SU-DHL-6 (cell line): ENCODE results near the gene PTGIS.

Experiments
- H2AFZ ChIP-seq: fragments of 200-600 bp; sonication (generic); 2 replicates; pipeline ENCODE4 v1.6.1; 2014; ENCODE audit warnings: low read depth, mild to moderate bottlenecking, moderate library complexity, mixed read lengths, antibody characterized with exemption, low read length; ENCODE audit not compliant: severe bottlenecking
- H3F3A ChIP-seq: fragments of 200-600 bp; shearing (Covaris generic); 2 replicates; pipeline ENCODE4 v1.6.0; 2016; ENCODE audit warnings: antibody characterized with exemption, mild to moderate bottlenecking; ENCODE audit not compliant: insufficient read depth
- H3K27ac ChIP-seq: fragments of 200-600 bp; sonication (generic); 2 replicates; pipeline ENCODE4 v1.5.1; 2016; ENCODE audit warnings: low read depth, mild to moderate bottlenecking, low read length, moderate library complexity, mixed read lengths
- H3K27me3 ChIP-seq: fragments of 200-600 bp; sonication (generic), shearing (Covaris generic); 2 replicates; pipeline ENCODE4 v1.6.0; 2014; ENCODE audit warnings: mild to moderate bottlenecking, low read length
- H3K36me3 ChIP-seq: fragments of 200-600 bp; sonication (generic); 2 replicates; pipeline ENCODE4 v1.6.1; 2014; ENCODE audit warnings: mild to moderate bottlenecking, low read length, mixed read lengths
- H3K4me2 ChIP-seq: fragments of 300-600, 200-600 bp; shearing (Covaris generic), sonication (generic); 2 replicates; pipeline ENCODE4 v1.6.0; 2014; ENCODE audit warnings: low read length, low read depth, mild to moderate bottlenecking; ENCODE audit not compliant: poor library complexity, severe bottlenecking
- H3K4me3 ChIP-seq: fragments of 200-600 bp; sonication (generic); 2 replicates; pipeline ENCODE4 v1.5.1; 2014; ENCODE audit warnings: antibody characterized with exemption, low read length, mild to moderate bottlenecking, mixed read lengths; ENCODE audit not compliant: insufficient read depth, poor library complexity, severe bottlenecking
- H3K79me2 ChIP-seq: fragments of 200-600 bp; sonication (generic); 2 replicates; pipeline ENCODE4 v1.6.1; 2014; ENCODE audit warnings: mild to moderate bottlenecking, low read length, moderate library complexity; ENCODE audit not compliant: insufficient read depth
- H3K9ac ChIP-seq: fragments of 200-600 bp; sonication (generic); 2 replicates; pipeline ENCODE4 v1.7.0; 2014; ENCODE audit warnings: mild to moderate bottlenecking, low read length
- H3K9me2 ChIP-seq: fragments of 200-600 bp; sonication (generic); replicated peaks from 2 replicates; pipeline ENCODE4 v1.6.1; 2014; ENCODE audit warnings: low read length; ENCODE audit not compliant: insufficient read depth
- H3K9me3 ChIP-seq: fragments of 200-600 bp; sonication (generic); 2 replicates; pipeline ENCODE4 v1.6.1; 2014; ENCODE audit warnings: low read length, mixed read lengths; ENCODE audit not compliant: insufficient read depth
- H4K20me1 ChIP-seq: fragments of 200-600 bp; sonication (generic); 2 replicates; pipeline ENCODE4 v1.6.1; 2014; ENCODE audit warnings: low read depth, mild to moderate bottlenecking, antibody characterized with exemption, low read length, moderate library complexity, mixed read lengths
- EZH2phosphoT487 ChIP-seq: fragments of 200-600 bp; sonication (generic), shearing (Covaris generic); conservative IDR thresholded peaks from 2 replicates; pipeline ENCODE4 v1.6.1; 2018; ENCODE audit warnings: mild to moderate bottlenecking, antibody characterized with exemption, low read length, moderate library complexity, mixed read lengths
- TF ChIP-seq, protein P1 (sequence below): fragments of 200-600 bp; sonication (generic); IDR thresholded peaks from one replicate; pipeline ENCODE4 v1.5.1; 2017; ENCODE audit warnings: antibody characterized with exemption, mild to moderate bottlenecking, low read length, moderate library complexity; ENCODE audit not compliant: insufficient read depth, poor library complexity, severe bottlenecking

The PTGIS gene

DNA sequence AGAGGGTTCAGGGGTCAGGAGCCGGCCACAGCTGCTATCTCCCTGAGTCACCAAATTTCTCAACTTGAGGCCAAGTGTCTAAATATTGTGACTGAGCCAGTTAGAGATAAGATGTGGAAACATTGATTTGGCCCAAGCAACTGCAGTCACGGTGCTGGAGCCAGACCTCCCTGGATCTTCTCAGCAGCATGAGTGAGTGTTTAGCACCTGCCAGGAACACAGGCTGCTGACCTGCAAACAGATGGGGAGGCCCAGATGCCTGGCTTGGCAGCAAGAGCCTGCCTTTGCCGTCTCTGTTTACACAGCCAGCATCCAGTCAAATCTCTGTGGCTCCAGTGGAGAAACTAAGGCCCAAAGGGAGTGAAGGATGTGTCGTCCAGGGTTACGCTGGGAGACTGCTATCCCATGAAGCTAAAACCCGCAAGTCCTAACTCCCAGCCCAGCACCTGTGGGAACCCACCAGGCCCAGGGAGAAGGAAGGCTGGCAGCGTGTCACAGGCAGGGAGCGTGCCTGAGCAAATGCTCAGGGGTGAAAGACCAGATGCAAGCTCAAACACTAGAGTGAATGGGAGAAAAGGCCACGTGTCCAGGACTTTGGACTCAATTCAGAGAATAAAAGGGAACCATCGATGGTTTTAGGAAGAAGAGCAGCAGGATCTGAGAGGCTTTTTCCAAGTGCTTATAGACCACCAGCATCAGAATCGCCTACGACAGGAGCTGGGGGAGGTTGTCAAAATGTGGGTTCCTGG, 15.9 kb upstream of the PTGIS start:
- H3K9me3 ChIP-seq: no peaks in the 10 kb centered on the region
- H3K4me3 ChIP-seq: no peak overlapping the region
- H3K27ac ChIP-seq: no peak overlapping the region
- no peaks in the 10 kb centered on the region for H3K36me3 ChIP-seq
- H3K4me2 ChIP-seq: no peak overlapping the region
- no peak overlapping the region for H3K9ac ChIP-seq
- H3K79me2 ChIP-seq: no peaks in the 10 kb centered on the region
- no peaks in the 10 kb centered on the region for H4K20me1 ChIP-seq
- TF ChIP-seq EZH2phosphoT487: no peak
- TF ChIP-seq, protein P1, sequence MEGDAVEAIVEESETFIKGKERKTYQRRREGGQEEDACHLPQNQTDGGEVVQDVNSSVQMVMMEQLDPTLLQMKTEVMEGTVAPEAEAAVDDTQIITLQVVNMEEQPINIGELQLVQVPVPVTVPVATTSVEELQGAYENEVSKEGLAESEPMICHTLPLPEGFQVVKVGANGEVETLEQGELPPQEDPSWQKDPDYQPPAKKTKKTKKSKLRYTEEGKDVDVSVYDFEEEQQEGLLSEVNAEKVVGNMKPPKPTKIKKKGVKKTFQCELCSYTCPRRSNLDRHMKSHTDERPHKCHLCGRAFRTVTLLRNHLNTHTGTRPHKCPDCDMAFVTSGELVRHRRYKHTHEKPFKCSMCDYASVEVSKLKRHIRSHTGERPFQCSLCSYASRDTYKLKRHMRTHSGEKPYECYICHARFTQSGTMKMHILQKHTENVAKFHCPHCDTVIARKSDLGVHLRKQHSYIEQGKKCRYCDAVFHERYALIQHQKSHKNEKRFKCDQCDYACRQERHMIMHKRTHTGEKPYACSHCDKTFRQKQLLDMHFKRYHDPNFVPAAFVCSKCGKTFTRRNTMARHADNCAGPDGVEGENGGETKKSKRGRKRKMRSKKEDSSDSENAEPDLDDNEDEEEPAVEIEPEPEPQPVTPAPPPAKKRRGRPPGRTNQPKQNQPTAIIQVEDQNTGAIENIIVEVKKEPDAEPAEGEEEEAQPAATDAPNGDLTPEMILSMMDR: no peak
- no peaks in the 10 kb centered on the region for H3K27me3 ChIP-seq
- no peak overlapping the region for H2AFZ ChIP-seq
- no peaks in the 10 kb centered on the region for H3F3A ChIP-seq
- H3K9me2 ChIP-seq: no peaks in the 10 kb centered on the region

DNA sequence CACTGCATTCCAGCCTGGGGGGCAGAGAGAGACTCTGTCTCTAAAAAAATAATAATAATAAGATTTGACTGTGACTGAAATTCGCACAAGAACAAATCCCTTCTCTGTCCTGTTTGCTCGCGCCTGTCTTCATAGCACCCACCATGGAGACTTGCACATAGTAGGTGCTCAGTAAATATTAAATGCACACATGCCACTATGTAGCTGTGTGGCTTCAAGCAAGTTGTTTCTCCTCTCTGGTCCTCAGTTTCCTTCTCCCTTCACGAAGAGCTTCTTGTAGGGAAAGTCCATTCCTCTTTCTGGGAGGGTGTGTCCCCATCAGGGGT, 15.4 kb upstream of the PTGIS start:
- H2AFZ ChIP-seq: no peak overlapping the region
- TF ChIP-seq EZH2phosphoT487: no peak
- TF ChIP-seq, protein P1: no peak
- H3K27ac ChIP-seq: no peak overlapping the region
- no peaks in the 10 kb centered on the region for H3K9me3 ChIP-seq
- no peaks in the 10 kb centered on the region for H3K27me3 ChIP-seq
- H3K79me2 ChIP-seq: no peaks in the 10 kb centered on the region
- H3F3A ChIP-seq: no peaks in the 10 kb centered on the region
- no peak overlapping the region for H3K4me3 ChIP-seq
- no peak overlapping the region for H3K4me2 ChIP-seq
- no peaks in the 10 kb centered on the region for H3K36me3 ChIP-seq
- no peaks in the 10 kb centered on the region for H4K20me1 ChIP-seq
- H3K9me2 ChIP-seq: no peaks in the 10 kb centered on the region
- H3K9ac ChIP-seq: no peak overlapping the region

DNA sequence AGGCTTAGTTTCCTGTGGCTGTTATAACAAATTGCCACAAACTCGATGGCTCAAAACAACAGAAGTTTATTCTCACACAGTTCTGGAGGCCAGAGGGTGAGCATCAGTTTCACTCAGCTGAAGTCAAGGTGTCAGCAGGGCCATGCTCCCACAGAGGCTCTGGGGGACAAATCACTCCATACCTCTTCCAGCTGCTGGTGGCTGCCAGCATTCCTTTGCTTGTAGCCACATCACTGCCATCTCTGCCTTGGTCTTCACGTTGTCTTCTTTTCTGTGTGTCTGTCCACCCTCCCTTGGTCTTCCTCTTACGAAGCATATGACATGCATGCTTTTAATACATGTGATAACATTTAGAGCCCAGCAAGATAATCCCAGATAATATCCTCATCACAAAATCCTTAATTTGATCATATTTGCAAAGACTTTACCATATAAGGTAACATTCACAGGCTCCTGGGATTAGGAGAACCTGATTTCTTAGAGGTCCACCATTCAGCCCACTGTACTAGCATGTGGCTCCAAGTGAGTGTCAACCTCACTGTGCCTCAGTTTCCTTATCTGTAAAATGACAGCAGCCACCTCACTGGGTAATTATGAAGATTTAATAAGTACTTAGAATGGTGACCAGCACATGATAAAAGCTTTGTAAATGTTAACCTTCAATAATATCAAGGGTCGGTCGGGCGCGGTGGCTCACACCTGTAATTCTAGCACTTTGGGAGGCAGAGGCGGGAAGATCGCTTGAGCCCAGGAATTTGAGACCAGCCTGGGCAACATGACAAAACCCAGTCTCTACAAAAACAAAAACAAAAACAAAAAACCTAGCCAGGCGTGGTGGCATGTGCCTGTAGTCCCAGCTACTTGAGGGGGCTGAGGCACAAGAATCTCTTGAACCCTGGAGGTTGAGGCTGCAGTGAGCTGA, 14.7 kb upstream of the PTGIS start:
- no peaks in the 10 kb centered on the region for H3K36me3 ChIP-seq
- no peaks in the 10 kb centered on the region for H3K9me2 ChIP-seq
- no peak overlapping the region for H3K27ac ChIP-seq
- no peak overlapping the region for H3K4me3 ChIP-seq
- H3K9me3 ChIP-seq: no peaks in the 10 kb centered on the region
- H3F3A ChIP-seq: no peaks in the 10 kb centered on the region
- no peak overlapping the region for H2AFZ ChIP-seq
- H3K9ac ChIP-seq: no peak overlapping the region
- H4K20me1 ChIP-seq: no peaks in the 10 kb centered on the region
- H3K79me2 ChIP-seq: no peaks in the 10 kb centered on the region
- H3K27me3 ChIP-seq: no peaks in the 10 kb centered on the region
- no peak for TF ChIP-seq EZH2phosphoT487
- TF ChIP-seq, protein P1: no peak
- no peak overlapping the region for H3K4me2 ChIP-seq
